Anterior cingulate cortex (tissue), 58 donors: ENCODE data around the gene C8B.
A peak's percentile ranks its signal among the peaks of the same experiment; 100 is the strongest.

Experiments
- DNase-seq, 58 donors: peaks; one replicate each; lab custom pipeline; 2025; lab: John Stamatoyannopoulos, UW

The C8B gene

DNA sequence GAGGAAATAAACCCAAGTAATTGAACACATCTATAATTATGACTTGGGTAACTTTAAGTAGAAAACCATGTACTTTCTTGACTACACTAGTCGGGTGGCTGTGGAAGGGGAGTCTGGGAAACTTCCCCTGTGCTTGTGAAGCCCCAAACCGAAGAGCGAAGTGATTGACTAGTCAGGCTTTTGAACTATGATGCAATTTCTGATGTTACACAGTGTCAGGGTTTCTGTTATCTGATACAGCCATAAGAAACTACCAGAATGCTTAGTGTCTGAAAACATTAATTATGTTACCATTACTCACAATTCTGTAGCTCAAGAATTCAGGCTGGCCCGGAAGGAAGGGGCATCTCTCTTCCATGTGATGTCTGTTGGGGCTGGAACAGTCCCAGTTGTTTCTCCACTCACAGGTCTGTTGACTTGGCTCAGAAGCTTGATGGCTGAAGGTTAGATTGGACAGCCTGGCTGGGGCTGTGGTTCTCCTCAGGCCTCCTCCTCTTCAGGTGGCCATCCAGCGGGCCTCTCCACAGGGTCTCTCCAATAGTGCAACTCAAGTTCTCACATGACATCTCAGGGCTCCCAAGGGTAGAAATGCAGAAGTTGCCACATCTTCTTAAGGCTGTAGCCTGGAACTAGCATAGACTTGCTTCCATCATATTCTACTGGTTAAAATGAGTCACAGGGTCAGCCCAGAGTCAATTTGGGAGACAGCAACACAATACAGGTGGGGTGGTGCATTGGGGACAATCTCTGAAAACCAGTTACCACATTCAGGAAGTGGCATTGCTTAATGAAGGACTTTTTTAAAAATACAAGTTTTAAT, 8.3 kb upstream of the C8B start:
- DNase-seq, result no peak

DNA sequence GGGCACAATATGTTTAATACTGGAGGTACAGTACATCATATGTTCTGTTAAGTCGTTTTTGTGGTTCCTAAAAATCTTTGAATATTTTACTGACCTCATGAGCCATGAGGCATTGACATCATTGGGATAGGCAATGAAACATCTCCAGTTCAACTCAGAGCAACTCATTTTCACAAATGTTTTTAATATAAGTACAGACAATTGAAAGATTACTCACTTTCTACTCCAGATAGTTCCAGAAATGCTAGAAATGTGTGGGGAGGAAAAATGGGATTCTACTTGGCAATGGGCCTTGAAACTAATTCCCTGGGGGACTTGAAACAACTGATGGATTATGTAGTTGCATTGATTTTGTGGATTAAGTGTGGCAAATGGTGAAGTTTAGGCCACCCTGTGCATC, 7.2 kb upstream of the C8B start:
- DNase-seq, result no peak

DNA sequence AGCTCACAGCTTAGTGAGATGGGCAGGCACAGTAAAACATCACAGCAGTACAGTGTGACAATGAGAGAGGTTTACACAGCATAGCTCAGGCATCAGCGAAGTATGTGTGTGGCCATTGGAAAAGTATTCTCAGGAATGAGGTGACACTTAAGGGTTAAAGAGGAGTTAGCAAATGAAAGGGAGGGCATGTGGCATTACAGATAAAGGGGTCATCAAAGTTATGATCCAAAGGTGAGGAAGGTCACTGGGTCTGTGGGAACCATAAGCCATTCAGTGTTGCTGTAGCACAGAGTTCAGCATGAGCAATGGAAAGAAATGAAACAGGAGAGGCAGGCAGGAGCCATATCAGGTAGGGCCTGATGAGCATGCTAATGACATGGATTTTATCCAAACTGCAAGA, 4.5 kb upstream of the C8B start:
- DNase-seq, result no peak

DNA sequence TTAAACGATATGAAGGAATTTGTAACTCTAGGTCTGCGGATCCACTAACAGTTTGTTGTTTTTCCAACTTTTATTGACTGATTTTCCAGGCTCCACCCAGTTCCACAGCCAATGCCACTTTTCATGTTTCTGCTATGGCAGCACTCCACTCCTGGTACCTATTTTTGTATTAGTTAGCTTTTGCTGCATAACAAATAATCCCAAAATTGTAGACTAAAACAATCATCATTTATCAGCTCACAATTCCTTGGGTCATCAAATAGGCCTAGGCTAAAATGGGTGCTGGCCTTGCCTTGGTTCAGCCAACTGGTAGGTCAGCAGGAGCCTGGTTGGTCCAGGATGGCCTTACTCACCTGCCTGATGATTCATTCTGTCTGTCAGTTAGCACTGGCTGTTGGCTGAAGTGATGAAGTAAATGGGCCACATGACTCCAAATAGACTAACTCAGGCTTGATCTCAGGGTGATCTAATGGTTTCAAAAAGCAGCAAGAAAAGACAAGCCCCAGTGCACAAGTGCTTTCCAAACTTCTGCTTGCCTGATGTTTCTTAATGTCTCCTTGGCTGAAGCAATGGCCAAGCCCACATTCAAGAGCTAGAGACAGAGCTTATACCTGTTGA, 3.2 kb upstream of the C8B start:
- no peak for DNase-seq

DNA sequence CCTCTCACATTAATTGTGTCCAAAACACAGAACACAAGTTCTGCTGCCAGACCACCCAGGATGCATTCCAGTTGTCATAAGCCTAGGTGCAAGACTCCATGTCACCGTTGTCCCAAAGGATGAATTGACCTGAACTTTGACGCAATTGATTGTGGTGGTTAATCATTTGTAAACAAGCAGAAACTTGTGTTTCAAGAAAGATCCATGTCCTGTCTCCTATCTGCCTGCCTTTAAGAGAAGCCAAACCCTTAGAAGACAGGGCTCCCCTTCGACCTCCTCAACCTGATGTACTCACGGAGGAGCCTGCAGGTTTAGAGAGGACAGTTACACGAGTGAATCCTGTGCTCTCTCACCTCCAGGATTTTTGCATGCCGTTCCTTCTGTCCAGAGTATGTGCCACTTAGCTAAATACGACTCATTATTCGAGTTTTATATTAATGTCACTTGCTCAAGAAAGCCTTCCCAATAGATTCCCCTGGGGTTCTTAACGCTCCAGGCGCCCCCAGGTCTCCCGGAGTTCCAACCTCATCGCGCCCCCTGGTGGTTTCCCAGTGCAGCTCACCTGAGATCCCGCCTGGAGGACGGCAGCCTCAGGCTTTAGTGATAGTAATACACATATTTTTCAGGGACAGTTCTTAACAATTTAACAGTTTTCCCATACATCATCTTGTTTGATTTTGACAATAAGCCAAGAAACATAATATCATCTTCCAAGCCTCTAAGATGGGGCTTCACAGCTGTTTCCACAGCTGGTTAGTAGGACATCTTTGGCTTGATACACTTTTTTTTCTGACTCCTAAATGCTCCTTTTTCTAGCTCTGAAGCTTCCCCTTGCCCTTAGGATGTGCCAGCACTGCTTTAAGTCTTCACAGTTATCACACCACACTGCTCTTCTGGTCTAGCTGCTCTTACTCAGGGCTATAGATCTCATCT, 2.4 kb upstream of the C8B start:
- DNase-seq, result peak in 1 of 58 donors; percentile 1

DNA sequence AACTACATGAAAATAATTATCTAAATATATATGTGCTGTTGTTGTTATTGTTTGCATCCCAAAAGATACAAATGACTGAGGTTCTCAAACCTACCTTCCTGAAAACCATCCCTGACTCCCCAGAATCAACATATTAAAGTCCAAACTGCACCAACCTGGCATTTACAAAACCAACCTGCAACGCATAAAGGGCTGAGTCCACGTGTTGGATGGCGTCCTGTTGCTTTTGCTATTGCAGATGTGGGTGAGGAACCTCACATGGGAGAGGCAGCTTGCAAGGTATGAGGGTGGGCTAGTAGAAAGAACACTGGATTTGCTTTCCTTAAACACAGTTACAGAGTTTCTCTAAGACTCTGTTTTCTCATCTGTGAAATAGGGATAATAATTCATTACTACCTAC, 1.5 kb upstream of the C8B start:
- DNase-seq, result no peak

DNA sequence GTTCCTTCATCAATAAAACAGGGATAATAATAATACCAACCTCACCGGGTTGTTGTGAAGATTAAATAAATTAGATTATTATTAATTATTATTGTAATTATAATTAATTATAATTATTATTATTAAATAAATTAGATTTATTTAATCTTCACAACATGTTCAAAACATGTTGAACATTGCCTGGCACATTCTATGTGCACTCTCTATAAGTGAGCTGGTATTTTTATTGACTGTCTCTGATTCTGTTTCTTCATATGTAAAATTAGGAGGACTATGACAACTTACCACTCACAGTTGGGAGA, 834 bp upstream of the C8B start:
- DNase-seq, result no peak

DNA sequence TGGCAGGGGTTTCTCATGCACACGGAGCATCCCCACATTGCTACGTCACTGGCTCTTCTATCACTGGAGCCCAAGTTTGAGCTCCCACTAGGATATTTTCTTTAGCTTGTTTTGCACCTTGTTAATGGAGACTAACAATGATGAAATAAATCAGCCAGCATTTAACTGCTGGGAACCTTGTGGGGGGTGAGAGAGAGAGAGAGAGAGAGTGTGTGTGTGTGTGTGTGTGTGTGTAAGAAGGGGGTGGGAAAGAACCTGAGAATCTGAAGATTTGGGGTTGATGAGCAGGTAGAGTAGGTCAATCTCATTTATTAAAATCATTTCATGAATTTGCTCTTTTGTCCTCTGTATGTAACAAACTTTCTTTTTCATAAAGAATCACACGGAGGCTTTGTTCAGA, 624 bp downstream of the C8B start:
- no peak for DNase-seq

DNA sequence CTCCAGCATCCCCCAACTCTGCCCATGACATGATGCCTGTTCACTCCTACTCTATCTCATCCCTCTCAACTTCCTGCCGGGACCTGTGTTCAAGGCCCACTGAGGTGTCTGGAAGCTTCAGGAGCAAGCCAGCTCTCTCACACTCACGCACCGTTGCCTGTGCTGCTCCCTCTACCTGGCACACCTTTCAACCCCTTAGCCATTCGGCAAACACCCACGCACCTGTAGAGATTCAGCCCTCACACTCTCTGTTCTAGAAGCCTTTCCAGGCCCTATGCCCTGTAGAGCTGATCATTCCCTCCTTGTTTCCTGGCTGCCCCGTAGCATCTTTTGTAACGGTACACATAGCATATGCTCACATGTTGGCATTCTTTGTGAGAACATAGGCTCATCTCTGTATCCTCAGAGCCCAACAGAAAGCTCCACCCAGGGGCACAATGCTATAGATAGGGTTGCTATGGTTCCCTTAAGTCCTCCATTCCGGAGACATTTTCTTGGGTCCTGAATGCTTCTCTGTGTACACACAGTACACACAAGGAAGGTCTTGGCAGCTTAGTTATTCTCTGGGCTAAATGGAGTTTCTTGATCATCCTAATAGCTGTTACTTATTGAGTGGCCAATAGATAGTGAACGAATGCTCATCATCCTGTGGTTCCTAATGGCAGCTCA, 1.3 kb downstream of the C8B start:
- no peak for DNase-seq

DNA sequence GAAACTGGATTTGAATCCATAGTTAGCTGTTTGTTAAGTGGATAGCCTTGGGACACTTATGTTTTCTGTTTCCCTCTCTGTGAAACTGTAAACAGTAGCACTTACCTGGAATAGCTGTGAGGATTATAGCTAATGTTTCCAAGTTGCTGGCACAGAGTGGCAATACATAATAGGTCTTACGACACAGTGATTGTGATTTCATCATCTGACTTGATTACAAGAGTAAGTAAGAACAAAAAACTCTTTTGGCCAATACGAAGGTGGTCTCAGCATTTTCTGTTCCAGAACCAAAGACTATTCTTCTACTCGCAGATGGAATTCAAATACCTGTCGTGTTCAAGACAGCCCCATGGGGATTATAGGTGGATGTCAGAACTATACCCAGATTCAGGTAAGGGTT, 2.1 kb downstream of the C8B start:
- no peak for DNase-seq

DNA sequence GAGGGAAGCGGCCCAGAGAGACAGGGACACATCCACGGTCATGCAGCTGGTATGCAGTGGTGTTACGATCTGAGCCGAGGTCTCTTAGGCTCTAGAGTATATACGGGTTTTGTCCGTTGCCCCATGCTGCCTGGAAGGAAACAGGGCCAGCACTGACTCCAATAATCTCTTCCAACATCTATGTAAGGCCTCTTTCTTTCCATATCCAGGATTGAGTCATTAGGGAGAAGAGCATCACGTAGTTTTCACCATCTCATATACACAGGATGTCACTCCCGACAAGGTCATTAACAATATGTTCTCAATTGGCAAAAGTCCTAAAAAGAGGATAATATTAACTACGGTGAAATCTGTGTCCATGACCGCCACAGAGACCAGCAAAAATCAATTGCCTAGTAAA, 4.4 kb downstream of the C8B start:
- DNase-seq, result no peak

DNA sequence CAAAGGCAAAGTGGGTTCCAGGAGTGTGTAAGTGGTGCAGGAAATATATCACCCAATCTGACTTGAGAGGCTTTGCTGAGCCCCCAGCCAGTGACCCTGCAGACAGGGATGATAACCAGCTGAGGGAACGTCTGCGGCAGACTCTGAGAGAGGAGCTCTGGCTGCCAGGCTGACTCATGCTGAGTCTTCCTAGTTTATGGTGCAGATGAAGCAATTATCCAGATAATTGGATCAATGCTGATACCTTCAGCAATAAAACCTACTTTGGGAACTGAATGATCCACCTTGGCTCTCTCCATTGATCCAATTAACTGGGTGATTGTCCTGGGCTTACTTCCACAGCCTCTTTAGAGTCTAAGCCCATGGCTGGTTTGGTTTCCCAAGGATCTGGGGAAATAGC, 7.3 kb downstream of the C8B start:
- no peak for DNase-seq

DNA sequence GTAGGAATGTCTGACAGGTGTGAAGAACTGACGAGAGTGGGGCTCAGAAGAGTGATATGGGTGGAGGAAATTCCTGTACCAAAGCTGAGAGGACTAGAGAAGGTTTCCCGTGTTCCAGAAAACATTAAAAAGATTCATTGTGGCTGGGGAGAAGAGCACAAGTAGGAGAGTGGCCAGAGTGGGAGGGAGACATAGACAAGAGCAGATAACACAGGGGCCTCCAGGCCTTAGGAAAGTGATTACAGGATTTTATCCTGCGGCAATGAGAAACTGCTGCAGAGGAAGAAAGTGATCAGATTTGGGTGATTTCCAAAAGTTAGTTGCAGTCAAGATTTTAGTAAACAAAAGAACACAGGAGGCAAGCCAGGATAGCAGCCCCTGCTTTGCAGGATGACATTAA, 7.9 kb downstream of the C8B start:
- DNase-seq, result no peak

DNA sequence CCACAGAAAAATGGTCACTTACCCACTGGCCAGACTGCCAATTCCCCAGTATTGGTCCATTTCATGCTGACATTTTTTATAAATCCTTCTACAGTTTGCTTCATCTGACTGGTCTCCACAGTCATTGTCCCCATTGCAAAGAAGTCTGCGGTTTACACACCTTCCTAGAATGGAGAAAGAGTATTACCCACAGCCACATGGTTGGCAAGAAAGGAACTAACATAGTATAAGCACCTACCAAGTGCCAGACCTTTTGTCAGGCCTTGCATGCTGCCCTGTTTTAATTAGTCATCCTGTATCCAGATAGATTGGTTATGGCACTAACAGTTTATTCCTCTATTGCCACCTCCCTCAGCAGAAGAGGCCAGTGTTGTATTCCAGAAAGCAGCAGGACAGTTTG, 11.2 kb downstream of the C8B start:
- DNase-seq, result no peak

DNA sequence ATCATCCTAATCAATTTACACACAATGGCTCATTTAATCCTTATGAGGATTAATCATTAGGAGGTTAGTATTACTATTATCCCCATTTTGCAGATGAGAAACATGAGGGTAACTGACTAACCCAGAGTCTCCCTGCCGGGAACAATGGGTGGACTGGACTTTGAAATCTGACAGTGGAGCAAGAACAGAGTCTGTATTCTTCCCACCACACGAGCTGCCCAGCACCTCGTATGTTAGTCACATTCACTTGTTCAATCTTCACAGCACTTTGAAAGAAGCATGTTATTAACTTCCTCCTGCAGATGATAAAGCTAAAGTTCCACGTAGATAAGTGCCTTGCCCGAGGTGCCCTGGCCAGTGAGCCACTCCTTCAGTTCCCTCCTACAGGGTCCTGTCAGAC, 12.4 kb downstream of the C8B start:
- DNase-seq, result no peak

DNA sequence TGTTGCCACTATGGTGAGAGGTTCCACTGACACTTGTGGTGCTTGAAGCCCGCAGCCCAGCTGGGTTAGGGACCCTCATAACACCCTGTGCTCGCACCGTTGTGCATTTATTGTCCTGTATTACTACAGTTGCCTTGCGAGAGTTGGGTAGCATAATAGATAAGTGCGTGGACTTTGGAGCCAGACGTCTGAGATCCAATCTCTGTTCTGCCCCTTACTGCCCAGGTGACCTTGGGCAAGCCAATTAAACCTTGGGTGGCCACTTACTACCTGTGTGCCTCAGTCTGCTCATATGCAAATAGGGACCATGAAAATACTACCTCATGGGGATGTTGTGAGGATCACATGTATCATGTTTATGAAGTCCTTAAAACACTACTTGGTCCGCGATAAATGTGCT, 13.3 kb downstream of the C8B start:
- DNase-seq, result no peak

DNA sequence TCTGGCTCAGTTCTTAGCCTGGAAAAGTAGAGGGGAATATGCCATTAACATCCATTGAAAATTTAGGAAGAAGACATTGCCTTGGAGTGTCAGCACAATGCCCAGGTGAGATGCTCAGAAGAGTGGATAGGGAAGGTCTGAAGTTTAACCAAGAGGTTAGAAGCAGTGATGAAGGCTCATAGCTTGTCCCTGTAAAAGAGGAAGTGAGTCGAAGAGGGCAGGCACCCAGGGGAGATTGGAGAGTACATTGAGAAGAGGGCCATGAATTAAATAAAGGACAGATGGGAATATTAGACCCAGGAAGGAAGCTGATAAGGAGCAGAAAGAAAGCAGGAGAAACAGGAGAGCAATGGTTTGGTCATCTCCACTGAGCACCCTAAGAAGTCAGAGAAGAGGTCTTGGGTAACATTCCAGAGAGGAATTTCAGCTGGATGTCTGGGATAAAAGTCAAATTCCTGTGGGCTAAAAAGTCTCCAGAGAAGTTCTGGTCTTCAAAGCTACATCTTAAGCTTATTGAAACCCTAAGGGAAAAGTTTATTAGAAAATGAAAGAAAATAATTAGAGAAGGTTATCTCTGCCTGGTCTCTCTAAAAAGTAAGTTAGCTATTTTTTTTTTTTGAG, 17.3 kb downstream of the C8B start:
- DNase-seq, result no peak

DNA sequence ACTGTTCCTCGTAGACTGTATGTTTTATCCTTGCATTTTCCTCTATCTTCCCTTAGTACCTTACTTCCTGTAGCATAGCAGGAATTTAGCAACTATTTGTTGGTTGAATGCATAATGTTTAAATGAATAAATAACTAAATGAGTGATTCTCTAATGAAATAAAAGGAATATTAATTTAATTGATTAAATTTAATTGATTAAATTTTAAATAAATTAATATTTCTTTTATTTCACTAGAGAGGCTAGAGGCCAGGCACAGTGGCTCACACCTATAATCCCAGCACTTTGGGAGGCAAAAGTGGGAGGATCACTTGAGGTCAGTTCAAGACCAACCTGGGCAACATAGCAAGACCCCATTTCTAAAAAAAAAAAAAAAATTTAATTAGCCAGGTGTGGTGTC, 25.8 kb downstream of the C8B start:
- DNase-seq, result no peak

DNA sequence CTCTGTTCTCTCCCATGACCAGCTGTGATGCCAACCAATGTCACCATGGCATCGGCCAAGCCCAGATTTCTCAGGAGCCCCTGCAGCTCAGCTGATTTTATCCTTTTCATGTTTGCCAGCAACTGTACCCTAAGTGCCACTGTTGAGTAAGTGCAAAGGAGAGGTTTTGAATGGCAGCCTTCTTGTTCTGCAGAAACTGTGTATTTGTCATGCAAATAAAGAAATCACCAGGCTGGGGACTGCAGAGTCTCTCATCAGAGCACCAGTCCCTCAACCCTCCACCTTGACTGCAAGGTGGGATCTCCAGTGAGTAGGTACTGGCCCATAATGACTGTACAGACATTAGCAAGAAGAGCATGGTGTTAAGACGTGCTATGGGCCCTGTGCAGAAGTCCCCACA, 26.6 kb downstream of the C8B start:
- no peak for DNase-seq

DNA sequence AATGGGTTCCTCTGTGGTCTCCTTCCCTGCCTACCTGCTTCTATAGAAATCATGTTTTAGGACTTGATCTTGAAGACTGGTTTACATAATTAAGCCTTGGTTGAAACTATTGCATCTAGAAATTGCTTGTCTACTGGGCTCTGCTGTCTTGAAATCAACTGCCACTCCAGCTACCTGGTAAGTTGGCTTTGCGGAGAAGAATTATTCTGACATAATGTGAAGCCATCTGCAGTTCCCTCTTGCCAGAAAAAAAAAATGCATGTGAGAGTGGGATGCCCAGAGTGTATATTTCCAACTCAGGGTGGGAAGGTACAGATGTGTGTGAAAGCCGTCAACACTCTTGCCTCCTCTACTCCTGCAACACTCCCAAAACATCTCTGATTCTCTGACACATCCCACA, 27.2 kb downstream of the C8B start:
- peak in 1 of 58 donors; percentile 13 for DNase-seq
